ENCODE measurements around the gene WWOX. TPM values are rescaled to one million over a fixed set of nuclear protein-coding genes. Genes with fewer than 3 reads are reported as not detected.

The WWOX gene
- total and polyA plus RNA-seq, 2 of the 4 experiments (the other 2 are of a cell fraction), result 2.7 to 5.4 TPM

- dilution Hi-C loops (cut with HindIII; ENCODE audit: low sequenced_read_pairs, unreplicated experiment) (no loop called here), intact Hi-C loops (cut with micrococcal nuclease) (no loop called here), in situ Hi-C loops (cut with MboI; ENCODE audit: low sequenced_read_pairs) (no loop called here)
- no peak overlapping the region for H2BK5ac ChIP-seq (ENCODE audit: low read depth, low read length, poor library complexity, severe bottlenecking)
- CTCF ChIA-PET, result no interaction called here
- H3K23ac ChIP-seq (ENCODE audit: low read depth, low read length), result no peak overlapping the region
- H2BK15ac ChIP-seq (ENCODE audit: low read depth, low read length), result no peak overlapping the region
- no peak overlapping the region for H2AFZ ChIP-seq (replicated peaks; ENCODE audit: low read length, poor library complexity)
- H3K9me3 ChIP-seq (ENCODE audit: control insufficient read depth, insufficient read depth, low read length), result peaks cover 17% of the 10 kb centered on the region
- no peak overlapping the region for H4K5ac ChIP-seq (ENCODE audit: low read depth, low read length)
- H3K4ac ChIP-seq (ENCODE audit: low read depth, low read length), result no peak overlapping the region
- H3K4me2 ChIP-seq (ENCODE audit: low read depth, low read length), result no peak overlapping the region
- DNase-seq, result no peak
- no peaks in the 10 kb centered on the region for H3K79me1 ChIP-seq (ENCODE audit: low read depth in 1 of 2, low read length in 2 of 2)
- POLR2A ChIA-PET (ENCODE audit: unreplicated experiment), result no interaction called here
- H3K4me3 ChIP-seq (ENCODE audit: insufficient read depth, low read depth, low read length), result no peak overlapping the region
- no peak for TF ChIP-seq BHLHE40 (IDR thresholded peaks at IDR 0.05; ENCODE audit: low read depth, low read length)
- no peak for TF ChIP-seq RAD21 (IDR thresholded peaks at IDR 0.05; ENCODE audit: low read length)
- TF ChIP-seq RCOR1 (IDR thresholded peaks at IDR 0.05; ENCODE audit: insufficient replicate concordance, low read length), result no peak
- TF ChIP-seq NFE2L2 (IDR thresholded peaks at IDR 0.05; ENCODE audit: low read depth, low read length), result no peak
- TF ChIP-seq MXI1 (IDR thresholded peaks at IDR 0.05; ENCODE audit: borderline replicate concordance, low read depth, low read length), result no peak
- TF ChIP-seq, protein P1, sequence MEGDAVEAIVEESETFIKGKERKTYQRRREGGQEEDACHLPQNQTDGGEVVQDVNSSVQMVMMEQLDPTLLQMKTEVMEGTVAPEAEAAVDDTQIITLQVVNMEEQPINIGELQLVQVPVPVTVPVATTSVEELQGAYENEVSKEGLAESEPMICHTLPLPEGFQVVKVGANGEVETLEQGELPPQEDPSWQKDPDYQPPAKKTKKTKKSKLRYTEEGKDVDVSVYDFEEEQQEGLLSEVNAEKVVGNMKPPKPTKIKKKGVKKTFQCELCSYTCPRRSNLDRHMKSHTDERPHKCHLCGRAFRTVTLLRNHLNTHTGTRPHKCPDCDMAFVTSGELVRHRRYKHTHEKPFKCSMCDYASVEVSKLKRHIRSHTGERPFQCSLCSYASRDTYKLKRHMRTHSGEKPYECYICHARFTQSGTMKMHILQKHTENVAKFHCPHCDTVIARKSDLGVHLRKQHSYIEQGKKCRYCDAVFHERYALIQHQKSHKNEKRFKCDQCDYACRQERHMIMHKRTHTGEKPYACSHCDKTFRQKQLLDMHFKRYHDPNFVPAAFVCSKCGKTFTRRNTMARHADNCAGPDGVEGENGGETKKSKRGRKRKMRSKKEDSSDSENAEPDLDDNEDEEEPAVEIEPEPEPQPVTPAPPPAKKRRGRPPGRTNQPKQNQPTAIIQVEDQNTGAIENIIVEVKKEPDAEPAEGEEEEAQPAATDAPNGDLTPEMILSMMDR (conservative IDR thresholded peaks at IDR 0.05; ENCODE audit: low read depth, low read length), result no peak
- TF ChIP-seq FOS (IDR thresholded peaks at IDR 0.05; ENCODE audit: low read depth, low read length), result no peak
- no peak for TF ChIP-seq POLR2A (IDR thresholded peaks at IDR 0.05; ENCODE audit: low read depth, low read length)
- WGBS, 2 experiments (ENCODE audit: extremely low coverage in 2 of 2, insufficient read length in 1 of 2), result 80% methylated on average over 1 of the region's 3 CpGs; no CpG with 5 or more reads in 1 of the 2 experiments
- H3K14ac ChIP-seq (replicated peaks; ENCODE audit: low read depth, low read length), result no peak overlapping the region
- no peaks in the 10 kb centered on the region for H3K9me1 ChIP-seq (ENCODE audit: insufficient read depth, low read length)
- ATAC-seq (ENCODE audit: low read depth), result no peak
- H3K4me1 ChIP-seq (ENCODE audit: control insufficient read depth, insufficient read depth, low read length), result no peaks in the 10 kb centered on the region
- H3K56ac ChIP-seq (ENCODE audit: extremely low read depth, insufficient read depth, low read length), result no peak overlapping the region
- no TSS peak for BruUV-seq (replicated peaks)
- no peak overlapping the region for H3K9ac ChIP-seq (ENCODE audit: low read depth, low read length)
- no peaks in the 10 kb centered on the region for H3K36me3 ChIP-seq (ENCODE audit: control insufficient read depth, insufficient read depth, low read length)
- H4K8ac ChIP-seq (ENCODE audit: low read depth in 2 of 2, low read length in 2 of 2), result no peak overlapping the region
- H2AK5ac ChIP-seq (ENCODE audit: low read depth, low read length), result no peak overlapping the region
- no peak overlapping the region for H2BK120ac ChIP-seq (ENCODE audit: low read depth, low read length)
- no peaks in the 10 kb centered on the region for H4K20me1 ChIP-seq (ENCODE audit: insufficient read depth, low read length)
- H2AK9ac ChIP-seq (replicated peaks; ENCODE audit: low read depth, low read length, poor library complexity), result no peak overlapping the region
- no peaks in the 10 kb centered on the region for H3K27me3 ChIP-seq (ENCODE audit: control insufficient read depth, insufficient read depth, low read length)
- no peak overlapping the region for H3K27ac ChIP-seq (ENCODE audit: insufficient read depth, low read length)
- H3K18ac ChIP-seq (ENCODE audit: low read depth, low read length), result no peak overlapping the region
- no peak overlapping the region for H2BK20ac ChIP-seq (ENCODE audit: low read depth, low read length)
- H4K91ac ChIP-seq (ENCODE audit: insufficient read depth, low read depth, low read length), result no peak overlapping the region
Observed at GRCh38 chr16:78413651-78414050, 314.2 kb downstream of the WWOX start.
